HG03045 (cell line): ENCODE results near the gene CRYZL1.

Experiments used
- ATAC-seq: cut with Tn5 transposase; IDR thresholded peaks from one replicate; pipeline ENCODE4 v1.9.1; 2021; ENCODE audit warnings: mild to moderate bottlenecking, moderate library complexity; ENCODE audit not compliant: unreplicated experiment

Gene CRYZL1

GRCh38 chr21:33566514-33566913, 75.0 kb downstream of the CRYZL1 start:
- no peak for ATAC-seq

- ATAC-seq = no peak
Measured at GRCh38 chr21:33562389-33562788, 79.2 kb downstream of the CRYZL1 start.

GRCh38 chr21:33561373-33561772, 80.2 kb downstream of the CRYZL1 start:
- no peak for ATAC-seq

GRCh38 chr21:33560965-33561364, 80.6 kb downstream of the CRYZL1 start:
- no peak for ATAC-seq

GRCh38 chr21:33559813-33560212, 81.7 kb downstream of the CRYZL1 start:
- no peak for ATAC-seq

GRCh38 chr21:33558777-33559421, 82.6 kb downstream of the CRYZL1 start:
- ATAC-seq = no peak

- no peak for ATAC-seq
Measured at GRCh38 chr21:33557447-33557846, 84.1 kb downstream of the CRYZL1 start.

- ATAC-seq = no peak
Measured at GRCh38 chr21:33554982-33555344, 86.6 kb downstream of the CRYZL1 start.

- ATAC-seq = no peak
Measured at GRCh38 chr21:33554236-33554981, 87.1 kb downstream of the CRYZL1 start.

- ATAC-seq = no peak
Measured at GRCh38 chr21:33552999-33553598, 88.4 kb downstream of the CRYZL1 start.

- ATAC-seq = no peak
Measured at GRCh38 chr21:33552093-33552998, 89.2 kb downstream of the CRYZL1 start.

GRCh38 chr21:33551664-33552063, 89.9 kb downstream of the CRYZL1 start:
- ATAC-seq = no peak

GRCh38 chr21:33550772-33551660, 90.5 kb downstream of the CRYZL1 start:
- no peak for ATAC-seq

GRCh38 chr21:33549848-33550771, 91.4 kb downstream of the CRYZL1 start:
- no peak for ATAC-seq

GRCh38 chr21:33546086-33546485, 95.5 kb downstream of the CRYZL1 start:
- ATAC-seq = no peak

- ATAC-seq = no peak
Measured at GRCh38 chr21:33544451-33545195, 96.9 kb downstream of the CRYZL1 start.

- ATAC-seq = peak; percentile 9
Measured at GRCh38 chr21:33543505-33544129, 97.9 kb downstream of the CRYZL1 start.
